K562 (cell line): Measurements from ENCODE around the gene ELAC1. TPM values are rescaled to one million over a fixed set of nuclear protein-coding genes. Genes with fewer than 3 reads are reported as not detected.

Experiments used
- ATAC-seq: fragments of 200-7000 bp; cut with Tn5 transposase; 3 replicates; pipeline ENCODE4 v1.9.1; 2020; ENCODE audit warnings: moderate library complexity
- BruUV-seq: library from RNA; stranded (reverse); fragments of 400-500 nt; replicated peaks from 2 replicates; lab custom pipeline; 2021; lab: Mats Ljungman, UMichigan
- CTCF ChIA-PET: fragments of 300-600 bp; formaldehyde crosslinking; extraction: SDS; loops from one replicate; lab custom pipeline; 2021; ENCODE audit warnings: low intra/inter-chr PET ratio; lab: Yijun Ruan, JAX
- POLR2A ChIA-PET: fragments of 300-600, 350-650 bp; sonication (Branson Sonifier 250); formaldehyde crosslinking; extraction: SDS; loops from one replicate; lab custom pipeline; 2021; ENCODE audit warnings: antibody characterized with exemption, inconsistent platforms; lab: Yijun Ruan, JAX
- DNase-seq, 4 experiments: peaks; one replicate each; pipeline versions ENCODE4 v3.0.0 to v3.0.0-alpha.2; 2011 to 2018; ENCODE audit warnings: low spot score in 3 of 4, mixed read lengths in 3 of 4; ENCODE audit errors: extremely low read depth in 1 of 4
- FAIRE-seq: peaks from 2 replicates; lab custom pipeline; 2011; peaks lifted over from hg19 to GRCh38; lab: Jason Lieb, UNC
- H2AFZ ChIP-seq: 2 replicates; pipeline ENCODE4 v1.6.0; 2011; ENCODE audit warnings: low read depth, low read length, control low read depth, inconsistent platforms
- H3K27ac ChIP-seq: fragments of 200-600 bp; 3 replicates; pipeline ENCODE4 v1.8.0; 2011; ENCODE audit warnings: low read depth, mild to moderate bottlenecking, control low read depth, inconsistent platforms, low read length, moderate library complexity, mixed read lengths; ENCODE audit errors: extremely low read depth
- H3K27me3 ChIP-seq, 2 experiments: fragments of 300-600 bp in 1 of 2; 2 replicates in 1 of 2; 3 replicates in 1 of 2; pipeline versions ENCODE4 v1.6.0 to v1.8.0; 2011; ENCODE audit warnings: inconsistent platforms in 2 of 2, low read length in 2 of 2, mild to moderate bottlenecking in 1 of 2, mixed read lengths in 1 of 2, moderate library complexity in 1 of 2; ENCODE audit not compliant: control insufficient read depth in 2 of 2, insufficient read depth in 2 of 2
- H3K36me3 ChIP-seq: fragments of 300-600 bp; 3 replicates; pipeline ENCODE4 v1.8.0; 2011; ENCODE audit warnings: mild to moderate bottlenecking, low read length, inconsistent platforms; ENCODE audit not compliant: control insufficient read depth, insufficient read depth
- H3K4me1 ChIP-seq, 2 experiments: fragments of 200-600 bp in 1 of 2; replicated peaks in 1 of 2; 2 replicates in 1 of 2; 3 replicates in 1 of 2; pipeline versions ENCODE4 v1.5.1 to v1.8.0; 2011; ENCODE audit warnings: inconsistent platforms in 2 of 2, low read length in 2 of 2, mild to moderate bottlenecking in 1 of 2, mixed read lengths in 1 of 2, moderate library complexity in 1 of 2; ENCODE audit not compliant: control insufficient read depth in 2 of 2, insufficient read depth in 2 of 2
- H3K4me2 ChIP-seq: 2 replicates; pipeline ENCODE4 v1.6.1; 2011; ENCODE audit warnings: low read length, control low read depth, inconsistent platforms, mixed read lengths; ENCODE audit not compliant: insufficient read depth
- H3K4me3 ChIP-seq: fragments of 200-600 bp; sonication (generic), shearing (Covaris generic); 2 replicates; pipeline ENCODE4 v1.5.1; 2016; ENCODE audit warnings: control low read depth, inconsistent platforms
- H3K79me2 ChIP-seq: fragments of 200-600 bp; 3 replicates; pipeline ENCODE4 v1.8.0; 2011; ENCODE audit warnings: low read length, inconsistent platforms; ENCODE audit not compliant: control insufficient read depth, insufficient read depth
- H3K9ac ChIP-seq, 2 experiments: 2 replicates each; pipeline versions ENCODE4 v1.6.0 to v1.6.1; 2011; ENCODE audit warnings: low read depth in 2 of 2, low read length in 2 of 2, control low read depth in 1 of 2, inconsistent platforms in 1 of 2, mild to moderate bottlenecking in 1 of 2, mixed read lengths in 1 of 2; ENCODE audit not compliant: insufficient read depth in 1 of 2
- H3K9me1 ChIP-seq: one replicate; pipeline ENCODE4 v1.6.0; 2011; ENCODE audit warnings: inconsistent platforms, mild to moderate bottlenecking, low read length, moderate library complexity; ENCODE audit not compliant: control insufficient read depth, insufficient read depth
- H3K9me3 ChIP-seq: replicated peaks from 2 replicates; pipeline ENCODE4 v1.5.1; 2011; ENCODE audit warnings: low read depth, low read length, inconsistent platforms; ENCODE audit not compliant: control insufficient read depth, insufficient read depth
- H4K20me1 ChIP-seq: replicated peaks from 2 replicates; pipeline ENCODE4 v1.6.1; 2011; ENCODE audit warnings: low read length, inconsistent platforms, mixed read lengths; ENCODE audit not compliant: control insufficient read depth, insufficient read depth
- CEBPB ChIP-seq: fragments of 450-650 bp; IDR thresholded peaks from 2 replicates; pipeline ENCODE4 v1.6.1; 2016; ENCODE audit warnings: missing genetic modification characterization, missing compliant biosample characterization
- GTF2F1 ChIP-seq: IDR thresholded peaks from 2 replicates; pipeline ENCODE4 v1.6.1; 2011; ENCODE audit warnings: low read depth, low read length, improper control_type of control experiment
- TAF1 ChIP-seq: IDR thresholded peaks from 2 replicates; pipeline ENCODE4 v1.6.1; 2011; ENCODE audit warnings: mild to moderate bottlenecking, low read length, moderate library complexity; ENCODE audit not compliant: insufficient read depth, control insufficient read depth, severe bottlenecking; ENCODE audit errors: extremely low read depth
- TOE1 ChIP-seq, 2 experiments: fragments of 450-650 bp in 1 of 2; sonication (generic) in 1 of 2; formaldehyde crosslinking in 1 of 2; IDR thresholded peaks; 2 replicates each; pipeline versions ENCODE4 v1.7.1 to v1.8.0; 2016 to 2022; ENCODE audit warnings: borderline replicate concordance in 2 of 2, mild to moderate bottlenecking in 2 of 2, antibody characterized with exemption in 1 of 2, inconsistent platforms in 1 of 2, low read depth in 1 of 2, missing genetic modification reagents in 1 of 2, moderate library complexity in 1 of 2
- ZBTB49 ChIP-seq: sonication (generic); formaldehyde crosslinking; IDR thresholded peaks from 2 replicates; pipeline ENCODE4 v1.8.0; 2022; ENCODE audit warnings: missing genetic modification reagents, mild to moderate bottlenecking, borderline replicate concordance
- ZNF121 ChIP-seq: sonication (generic); formaldehyde crosslinking; conservative IDR thresholded peaks from 2 replicates; pipeline ENCODE4 v1.8.0; 2022; ENCODE audit warnings: missing genetic modification reagents
- ZNF445 ChIP-seq: fragments of 250-450 bp; sonication (Bioruptor Pico); IDR thresholded peaks from 2 replicates; pipeline ENCODE4 v1.4.0; 2020; ENCODE audit warnings: low read depth, mild to moderate bottlenecking, moderate library complexity
- WGBS: fragments of 100-300 bp; shearing (Covaris generic); methylation state at CpG from one replicate; pipeline ENCODE4 v1.1.6; 2016; ENCODE audit warnings: low coverage, mixed read lengths; ENCODE audit not compliant: insufficient coverage; ENCODE audit errors: missing lambda C conversion rate; 5-methylcytosine and 5-hydroxymethylcytosine counted together
- in situ Hi-C: fragments of 300-500 bp; cut with MboI; formaldehyde crosslinking; loops from 4 replicates; pipeline ENCODE4 v1.15.0; 2018; ENCODE audit warnings: inconsistent platforms, mixed read lengths
- intact Hi-C: fragments of 100-400 bp; cut with micrococcal nuclease; formaldehyde crosslinking; loops from 2 replicates; pipeline ENCODE4 v1.14.2; 2022
- polyA plus RNA-seq, 8 experiments: library from polyadenylated mRNA; depleted of rRNA in 4 of 8; stranded (reverse) in 5 of 8; unstranded in 3 of 8; fragments of >200 nt; fragmentation: Nextera tagmentation in 2 of 8; fragmentation: Illumina TruSeq in 1 of 8; extraction: Ambion mirVana in 2 of 8; extraction: Trizol in 1 of 8; gene quantifications; 2 replicates each; pipeline versions ENCODE4 v1.2.1 to v1.2.3, GENCODE V29; 2011 to 2014; ENCODE audit warnings: inconsistent platforms in 1 of 8, missing spikeins in 1 of 8
- total RNA-seq, 7 experiments: library from RNA; depleted of rRNA in 6 of 7; stranded (reverse); fragments of >200 nt in 6 of 7; fragmentation: Illumina TruSeq in 2 of 7; extraction: Trizol in 2 of 7; gene quantifications; 2 replicates each; pipeline versions ENCODE4 v1.2.1 to v1.2.3, GENCODE V29; 2011 to 2021; ENCODE audit warnings: low replicate concordance in 1 of 7
- TF ChIP-seq, protein P1 (sequence below): fragments of 250-450 bp; sonication (Bioruptor Pico); IDR thresholded peaks from 2 replicates; pipeline ENCODE4 v1.5.0; 2020; ENCODE audit warnings: mild to moderate bottlenecking, borderline replicate concordance
- TF ChIP-seq, protein P2 (sequence below): sonication (generic); formaldehyde crosslinking; IDR thresholded peaks from 2 replicates; pipeline ENCODE4 v1.8.1; 2023; ENCODE audit warnings: mild to moderate bottlenecking, missing genetic modification reagents
- TF ChIP-seq, protein P3 (sequence below), 2 experiments: fragments of 200-800 bp in 1 of 2; sonication (Bioruptor generic) in 1 of 2; sonication (generic) in 1 of 2; formaldehyde crosslinking in 1 of 2; IDR thresholded peaks in 1 of 2; conservative IDR thresholded peaks in 1 of 2; 2 replicates each; pipeline versions ENCODE4 v1.5.0 to v1.6.1; 2016 to 2020; ENCODE audit warnings: missing compliant biosample characterization in 1 of 2, missing genetic modification characterization in 1 of 2, missing genetic modification reagents in 1 of 2
- TF ChIP-seq, protein P4 (sequence below): sonication (generic); formaldehyde crosslinking; IDR thresholded peaks from 2 replicates; pipeline ENCODE4 v1.5.0; 2020; ENCODE audit warnings: missing genetic modification reagents

Gene ELAC1
- total and polyA plus RNA-seq, 9 of the 15 experiments (the other 6 are each of a cell fraction or from before 2014, with no cell fraction given): 3.7 to 7.7 (median 4.9) TPM

DNA sequence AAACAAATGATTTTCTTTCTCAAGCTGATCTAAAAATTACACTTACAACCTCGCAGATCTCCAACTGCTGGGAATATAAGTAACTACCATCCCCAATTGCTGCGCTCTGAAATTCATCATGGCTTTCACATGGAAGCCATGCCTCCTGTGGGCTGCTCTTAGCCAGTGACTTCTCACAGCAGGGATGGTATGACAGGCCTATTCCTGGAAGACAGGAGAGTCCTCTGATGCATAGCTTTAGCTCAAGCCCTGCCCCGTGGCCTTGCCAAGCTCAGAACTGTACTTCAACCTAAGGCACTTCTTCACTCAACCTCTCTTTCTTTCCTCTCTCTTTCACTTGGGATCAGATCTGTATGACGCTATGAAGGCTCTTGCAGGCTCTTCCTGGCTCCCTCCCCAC, 12.6 kb upstream of the ELAC1 start:
- in situ Hi-C loops (no loop called here), intact Hi-C loops (no loop called here)
- no peaks in the 10 kb centered on the region for H3K36me3 ChIP-seq
- ChIA-PET CTCF (no interaction called here), POLR2A (interaction anchor here (0.6 to 1.5 kb wide), 2 partner anchors 12 to 84 kb away, joined by 3 read pairs; no protein-coding TSS in a partner anchor)
- H3K9me1 ChIP-seq: no peaks in the 10 kb centered on the region
- 65% methylated on average over 3 of the region's 4 CpGs for WGBS
- no peaks in the 10 kb centered on the region for H3K9me3 ChIP-seq
- BruUV-seq: no TSS peak
- ATAC-seq (no peak; the same call in 1 of the 3 replicates), FAIRE-seq (no peak), DNase-seq (no peak)
- no peak overlapping the region for H3K27ac ChIP-seq
- no peaks in the 10 kb centered on the region for H4K20me1 ChIP-seq
- H3K9ac ChIP-seq: no peak overlapping the region
- H3K27me3 ChIP-seq: no peaks in the 10 kb centered on the region
- no peak overlapping the region for H2AFZ ChIP-seq
- no peak overlapping the region for H3K4me3 ChIP-seq
- no peaks in the 10 kb centered on the region; a peak in 1 of 5 replicates for H3K4me1 ChIP-seq
- no peaks in the 10 kb centered on the region for H3K79me2 ChIP-seq
- H3K4me2 ChIP-seq: no peak overlapping the region
- TF ChIP-seq, protein P1, sequence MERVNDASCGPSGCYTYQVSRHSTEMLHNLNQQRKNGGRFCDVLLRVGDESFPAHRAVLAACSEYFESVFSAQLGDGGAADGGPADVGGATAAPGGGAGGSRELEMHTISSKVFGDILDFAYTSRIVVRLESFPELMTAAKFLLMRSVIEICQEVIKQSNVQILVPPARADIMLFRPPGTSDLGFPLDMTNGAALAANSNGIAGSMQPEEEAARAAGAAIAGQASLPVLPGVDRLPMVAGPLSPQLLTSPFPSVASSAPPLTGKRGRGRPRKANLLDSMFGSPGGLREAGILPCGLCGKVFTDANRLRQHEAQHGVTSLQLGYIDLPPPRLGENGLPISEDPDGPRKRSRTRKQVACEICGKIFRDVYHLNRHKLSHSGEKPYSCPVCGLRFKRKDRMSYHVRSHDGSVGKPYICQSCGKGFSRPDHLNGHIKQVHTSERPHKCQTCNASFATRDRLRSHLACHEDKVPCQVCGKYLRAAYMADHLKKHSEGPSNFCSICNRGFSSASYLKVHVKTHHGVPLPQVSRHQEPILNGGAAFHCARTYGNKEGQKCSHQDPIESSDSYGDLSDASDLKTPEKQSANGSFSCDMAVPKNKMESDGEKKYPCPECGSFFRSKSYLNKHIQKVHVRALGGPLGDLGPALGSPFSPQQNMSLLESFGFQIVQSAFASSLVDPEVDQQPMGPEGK (CRISPR knock-in tag): no peak
- TF ChIP-seq ZNF121 (no peak), ZBTB49 (CRISPR knock-in tag) (no peak), GTF2F1 (no peak), TAF1 (no peak), ZNF445 (CRISPR knock-in tag) (no peak), CEBPB (tag) (no peak), TOE1 (IDR thresholded peaks at IDR 0.05; ENCODE audit: borderline replicate concordance) (no peak), TOE1 (CRISPR knock-in tag; IDR thresholded peaks at IDR 0.05; ENCODE audit: borderline replicate concordance, low read depth) (no peak)
- TF ChIP-seq, protein P2, sequence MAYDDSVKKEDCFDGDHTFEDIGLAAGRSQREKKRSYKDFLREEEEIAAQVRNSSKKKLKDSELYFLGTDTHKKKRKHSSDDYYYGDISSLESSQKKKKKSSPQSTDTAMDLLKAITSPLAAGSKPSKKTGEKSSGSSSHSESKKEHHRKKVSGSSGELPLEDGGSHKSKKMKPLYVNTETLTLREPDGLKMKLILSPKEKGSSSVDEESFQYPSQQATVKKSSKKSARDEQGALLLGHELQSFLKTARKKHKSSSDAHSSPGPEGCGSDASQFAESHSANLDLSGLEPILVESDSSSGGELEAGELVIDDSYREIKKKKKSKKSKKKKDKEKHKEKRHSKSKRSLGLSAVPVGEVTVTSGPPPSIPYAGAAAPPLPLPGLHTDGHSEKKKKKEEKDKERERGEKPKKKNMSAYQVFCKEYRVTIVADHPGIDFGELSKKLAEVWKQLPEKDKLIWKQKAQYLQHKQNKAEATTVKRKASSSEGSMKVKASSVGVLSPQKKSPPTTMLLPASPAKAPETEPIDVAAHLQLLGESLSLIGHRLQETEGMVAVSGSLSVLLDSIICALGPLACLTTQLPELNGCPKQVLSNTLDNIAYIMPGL: no peak
- TF ChIP-seq, protein P3, sequence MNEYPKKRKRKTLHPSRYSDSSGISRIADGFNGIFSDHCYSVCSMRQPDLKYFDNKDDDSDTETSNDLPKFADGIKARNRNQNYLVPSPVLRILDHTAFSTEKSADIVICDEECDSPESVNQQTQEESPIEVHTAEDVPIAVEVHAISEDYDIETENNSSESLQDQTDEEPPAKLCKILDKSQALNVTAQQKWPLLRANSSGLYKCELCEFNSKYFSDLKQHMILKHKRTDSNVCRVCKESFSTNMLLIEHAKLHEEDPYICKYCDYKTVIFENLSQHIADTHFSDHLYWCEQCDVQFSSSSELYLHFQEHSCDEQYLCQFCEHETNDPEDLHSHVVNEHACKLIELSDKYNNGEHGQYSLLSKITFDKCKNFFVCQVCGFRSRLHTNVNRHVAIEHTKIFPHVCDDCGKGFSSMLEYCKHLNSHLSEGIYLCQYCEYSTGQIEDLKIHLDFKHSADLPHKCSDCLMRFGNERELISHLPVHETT (CRISPR knock-in tag; conservative IDR thresholded peaks at IDR 0.05 in 1 of 2, IDR thresholded peaks at IDR 0.05 in 1 of 2): no peak
- TF ChIP-seq, protein P4, sequence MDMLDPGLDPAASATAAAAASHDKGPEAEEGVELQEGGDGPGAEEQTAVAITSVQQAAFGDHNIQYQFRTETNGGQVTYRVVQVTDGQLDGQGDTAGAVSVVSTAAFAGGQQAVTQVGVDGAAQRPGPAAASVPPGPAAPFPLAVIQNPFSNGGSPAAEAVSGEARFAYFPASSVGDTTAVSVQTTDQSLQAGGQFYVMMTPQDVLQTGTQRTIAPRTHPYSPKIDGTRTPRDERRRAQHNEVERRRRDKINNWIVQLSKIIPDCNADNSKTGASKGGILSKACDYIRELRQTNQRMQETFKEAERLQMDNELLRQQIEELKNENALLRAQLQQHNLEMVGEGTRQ (CRISPR knock-in tag): no peak
